ENCODE data around the gene ZNF236. TPM values are rescaled to one million over a fixed set of nuclear protein-coding genes. Genes with fewer than 3 reads are reported as not detected.

ZNF236 gene
- total and polyA plus RNA-seq, 2 of the 13 experiments (the other 11 are each of a cell fraction or from before 2014, with no cell fraction given), result 3.0 to 7.2 TPM

DNA sequence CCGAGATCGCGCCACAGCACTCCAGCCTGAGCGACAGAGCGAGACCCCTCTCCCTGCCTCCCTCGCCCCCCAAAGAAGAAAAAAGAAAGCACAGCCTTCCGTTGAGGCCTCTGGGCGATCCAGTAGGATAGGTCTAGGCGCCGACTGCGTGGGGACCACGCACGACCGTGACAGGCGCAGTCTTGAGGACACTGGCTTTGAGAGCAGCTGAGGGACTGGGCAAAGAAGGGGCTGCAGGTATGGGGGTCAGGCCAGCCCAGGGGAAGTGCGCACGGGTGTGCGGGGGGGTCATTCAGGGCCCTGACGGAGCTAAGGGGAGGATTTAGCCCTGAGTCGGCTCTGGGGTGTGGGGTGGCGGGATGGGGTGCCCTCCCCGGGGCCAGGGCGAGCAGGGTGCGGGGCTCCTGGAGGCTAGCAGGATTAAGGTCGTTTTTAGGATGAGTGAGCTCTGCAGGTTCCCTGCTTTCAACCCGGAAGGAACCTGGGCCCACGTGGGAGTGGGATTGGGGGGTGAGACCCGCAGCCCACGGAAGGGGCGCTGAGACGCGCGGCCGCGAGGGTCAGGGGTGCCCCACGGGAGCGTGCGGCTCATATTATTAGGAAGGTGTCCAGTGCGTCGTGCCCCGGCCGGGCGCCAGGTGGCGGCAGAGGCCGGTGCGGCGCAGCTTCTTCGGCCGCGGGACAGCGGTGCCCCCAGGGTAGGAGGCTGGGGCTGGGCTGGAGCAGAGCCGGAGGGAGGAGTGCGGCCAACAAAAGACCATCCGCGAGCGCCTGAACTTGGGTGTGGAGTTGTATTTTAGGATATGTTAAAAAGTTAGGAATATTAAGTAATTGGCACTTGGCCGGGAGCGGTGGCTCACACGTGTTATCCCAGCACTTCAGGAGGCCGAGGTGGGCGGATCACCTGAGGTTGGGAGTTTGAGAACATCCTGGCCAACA is 20.5 kb upstream of the ZNF236 start (continued):
- TF ChIP-seq, protein P1, sequence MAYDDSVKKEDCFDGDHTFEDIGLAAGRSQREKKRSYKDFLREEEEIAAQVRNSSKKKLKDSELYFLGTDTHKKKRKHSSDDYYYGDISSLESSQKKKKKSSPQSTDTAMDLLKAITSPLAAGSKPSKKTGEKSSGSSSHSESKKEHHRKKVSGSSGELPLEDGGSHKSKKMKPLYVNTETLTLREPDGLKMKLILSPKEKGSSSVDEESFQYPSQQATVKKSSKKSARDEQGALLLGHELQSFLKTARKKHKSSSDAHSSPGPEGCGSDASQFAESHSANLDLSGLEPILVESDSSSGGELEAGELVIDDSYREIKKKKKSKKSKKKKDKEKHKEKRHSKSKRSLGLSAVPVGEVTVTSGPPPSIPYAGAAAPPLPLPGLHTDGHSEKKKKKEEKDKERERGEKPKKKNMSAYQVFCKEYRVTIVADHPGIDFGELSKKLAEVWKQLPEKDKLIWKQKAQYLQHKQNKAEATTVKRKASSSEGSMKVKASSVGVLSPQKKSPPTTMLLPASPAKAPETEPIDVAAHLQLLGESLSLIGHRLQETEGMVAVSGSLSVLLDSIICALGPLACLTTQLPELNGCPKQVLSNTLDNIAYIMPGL (CRISPR knock-in tag; IDR thresholded peaks at IDR 0.05; ENCODE audit: borderline replicate concordance in 1 of 2, low read depth in 1 of 2), result peak; percentile 64 to 74; a peak in 3 of 4 replicates
- TF ChIP-seq GFI1 (CRISPR knock-in tag; IDR thresholded peaks at IDR 0.05; ENCODE audit: borderline replicate concordance), result no peak
- TF ChIP-seq MLLT10 (CRISPR knock-in tag; IDR thresholded peaks at IDR 0.05), result no peak
- TF ChIP-seq ZNF775 (CRISPR knock-in tag; IDR thresholded peaks at IDR 0.05; ENCODE audit: borderline replicate concordance), result no peak
- TF ChIP-seq, protein P2, sequence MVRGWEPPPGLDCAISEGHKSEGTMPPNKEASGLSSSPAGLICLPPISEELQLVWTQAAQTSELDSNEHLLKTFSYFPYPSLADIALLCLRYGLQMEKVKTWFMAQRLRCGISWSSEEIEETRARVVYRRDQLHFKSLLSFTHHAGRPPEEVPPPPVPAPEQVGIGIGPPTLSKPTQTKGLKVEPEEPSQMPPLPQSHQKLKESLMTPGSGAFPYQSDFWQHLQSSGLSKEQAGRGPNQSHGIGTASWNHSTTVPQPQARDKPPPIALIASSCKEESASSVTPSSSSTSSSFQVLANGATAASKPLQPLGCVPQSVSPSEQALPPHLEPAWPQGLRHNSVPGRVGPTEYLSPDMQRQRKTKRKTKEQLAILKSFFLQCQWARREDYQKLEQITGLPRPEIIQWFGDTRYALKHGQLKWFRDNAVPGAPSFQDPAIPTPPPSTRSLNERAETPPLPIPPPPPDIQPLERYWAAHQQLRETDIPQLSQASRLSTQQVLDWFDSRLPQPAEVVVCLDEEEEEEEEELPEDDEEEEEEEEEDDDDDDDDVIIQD (CRISPR knock-in tag; IDR thresholded peaks at IDR 0.05; ENCODE audit: low read depth), result no peak
- TF ChIP-seq ZNF331 (CRISPR knock-in tag; IDR thresholded peaks at IDR 0.05), result peak; percentile 35; the same call in 1 of the 2 replicates
- no peak for TF ChIP-seq RBFOX2 (IDR thresholded peaks at IDR 0.05; ENCODE audit: low read depth, low read length)
- TF ChIP-seq ZNF512B (CRISPR knock-in tag; IDR thresholded peaks at IDR 0.05; ENCODE audit: borderline replicate concordance), result no peak
- TF ChIP-seq HNRNPLL (IDR thresholded peaks at IDR 0.05; ENCODE audit: low read depth, low read length, poor library complexity, severe bottlenecking), result peak; percentile 43
- TF ChIP-seq SALL2 (CRISPR knock-in tag; IDR thresholded peaks at IDR 0.05), result no peak
- peak; percentile 38; the same call in 1 of the 2 replicates for TF ChIP-seq PPARG (CRISPR knock-in tag; conservative IDR thresholded peaks at IDR 0.05)
- no peak for TF ChIP-seq ZBTB7A (CRISPR knock-in tag; IDR thresholded peaks at IDR 0.05)
- TF ChIP-seq ZNF773 (CRISPR knock-in tag; IDR thresholded peaks at IDR 0.05; ENCODE audit: borderline replicate concordance), result no peak
- TF ChIP-seq TOPORS (CRISPR knock-in tag; IDR thresholded peaks at IDR 0.05), result no peak
- 0 out of 2 replicates have a peak, but pooled peaks have one; percentile 16 for TF ChIP-seq ISL2 (CRISPR knock-in tag; IDR thresholded peaks at IDR 0.05)
- TF ChIP-seq ZFP36L1 (CRISPR knock-in tag; IDR thresholded peaks at IDR 0.05), result peak; percentile 78; the same call in 1 of the 2 replicates
- no peak for TF ChIP-seq ZC3H13 (CRISPR knock-in tag; IDR thresholded peaks at IDR 0.05)
- no peak for TF ChIP-seq SIN3A (IDR thresholded peaks at IDR 0.05; ENCODE audit: borderline replicate concordance, low read depth, low read length)
- TF ChIP-seq ERF (CRISPR knock-in tag; IDR thresholded peaks at IDR 0.05), result 0 out of 2 replicates have a peak, but pooled peaks have one; percentile 25
- no peak for TF ChIP-seq ZNF317 (CRISPR knock-in tag; IDR thresholded peaks at IDR 0.05)
- TF ChIP-seq SMAD3 (CRISPR knock-in tag; IDR thresholded peaks at IDR 0.05), result no peak
- peak; percentile 38 for TF ChIP-seq TEAD3 (CRISPR knock-in tag; optimal IDR thresholded peaks at IDR 0.05; ENCODE audit: borderline replicate concordance)
- peak; percentile 34; the same call in 1 of the 2 replicates for TF ChIP-seq MTA1 (CRISPR knock-in tag; IDR thresholded peaks at IDR 0.05; ENCODE audit: borderline replicate concordance)
